ENCODE results near the gene TMEM183A.

- TF ChIP-seq CTCF (IDR thresholded peaks at IDR 0.05), result no peak
- TF ChIP-seq EZH2 (IDR thresholded peaks at IDR 0.05; ENCODE audit: borderline replicate concordance, insufficient read depth, low read depth, low read length, poor library complexity, severe bottlenecking), result no peak
Measured at GRCh38 chr1:203034422-203035110, 27.4 kb downstream of the TMEM183A start.
